ENCODE data around the gene TRIP13.
"Not testable (repeated sequence)": the region's sequence is repeated elsewhere in the genome, so short reads cannot be mapped to it uniquely, and the experiment has no call there.

Gene TRIP13

GRCh38 chr5:893137-893506 is 438 bp downstream of the TRIP13 start:
- DNase-seq (ENCODE audit: low spot score) = no peak

GRCh38 chr5:893711-894110 is 1.0 kb downstream of the TRIP13 start:
- DNase-seq (ENCODE audit: low spot score) = no peak

GRCh38 chr5:900781-901180 is 8.1 kb downstream of the TRIP13 start:
- no peak for DNase-seq (ENCODE audit: low spot score)

GRCh38 chr5:902129-902916 is 9.6 kb downstream of the TRIP13 start:
- no peak for DNase-seq (ENCODE audit: low spot score)

- no peak for DNase-seq (ENCODE audit: low spot score)
These were observed 11.0 kb downstream of the TRIP13 start for GRCh38 chr5:903756-904096.

- no peak for DNase-seq (ENCODE audit: low spot score)
These were observed 12.5 kb downstream of the TRIP13 start for GRCh38 chr5:905139-905642.

- no peak for DNase-seq (ENCODE audit: low spot score)
These were observed 14.8 kb downstream of the TRIP13 start for GRCh38 chr5:907366-907910.

GRCh38 chr5:908172-908571 is 15.5 kb downstream of the TRIP13 start:
- no peak for DNase-seq (ENCODE audit: low spot score)

- no peak for DNase-seq (ENCODE audit: low spot score)
These were observed 16.4 kb downstream of the TRIP13 start for GRCh38 chr5:909086-909485.

- no peak for DNase-seq (ENCODE audit: low spot score)
These were observed 17.5 kb downstream of the TRIP13 start for GRCh38 chr5:909994-910768.

- no peak for DNase-seq (ENCODE audit: low spot score)
These were observed 18.1 kb downstream of the TRIP13 start for GRCh38 chr5:910769-911160.

- no peak for DNase-seq (ENCODE audit: low spot score)
These were observed 18.9 kb downstream of the TRIP13 start for GRCh38 chr5:911601-912000.

GRCh38 chr5:912280-913091 is 19.8 kb downstream of the TRIP13 start:
- no peak for DNase-seq (ENCODE audit: low spot score)

- DNase-seq (ENCODE audit: low spot score) = no peak
These were observed 21.5 kb downstream of the TRIP13 start for GRCh38 chr5:914174-914573.

GRCh38 chr5:914612-915011 is 21.9 kb downstream of the TRIP13 start:
- no peak for DNase-seq (ENCODE audit: low spot score)

GRCh38 chr5:915346-915745 is 22.7 kb downstream of the TRIP13 start:
- DNase-seq (ENCODE audit: low spot score) = not testable (repeated sequence)

GRCh38 chr5:915946-916345 is 23.3 kb downstream of the TRIP13 start:
- DNase-seq (ENCODE audit: low spot score) = no peak

GRCh38 chr5:916441-917293 is 24.0 kb downstream of the TRIP13 start:
- DNase-seq (ENCODE audit: low spot score) = no peak

GRCh38 chr5:918717-919116 is 26.0 kb downstream of the TRIP13 start:
- not testable (repeated sequence) for DNase-seq (ENCODE audit: low spot score)

- no peak for DNase-seq (ENCODE audit: low spot score)
These were observed 26.8 kb downstream of the TRIP13 start for GRCh38 chr5:919356-920000.

GRCh38 chr5:920321-920720 is 27.6 kb downstream of the TRIP13 start:
- DNase-seq (ENCODE audit: low spot score) = no peak

Data from hematopoietic multipotent progenitor cell treated with erythropoietin and hydrocortisone succinate and interleukin-3 and kit ligand, for 17 days (in vitro differentiated cells).